C4-2B (cell line): ENCODE measurements around the gene CLIP3.

ENCODE experiments used
- CTCF ChIP-seq: fragments of 450-650 bp; conservative IDR thresholded peaks from 2 replicates; pipeline ENCODE4 v1.5.1; 2017; ENCODE audit warnings: mild to moderate bottlenecking
- ZFX ChIP-seq: fragments of 450-650 bp; IDR thresholded peaks from 2 replicates; pipeline ENCODE4 v1.6.1; 2017

- TF ChIP-seq CTCF, result no peak
- TF ChIP-seq ZFX, result no peak
Observed at GRCh38 chr19:36072081-36072480, 39.4 kb upstream of the CLIP3 start.
